GOT3 (cell line): ENCODE data around the gene FXYD3.
"Not testable (repeated sequence)": the region's sequence is repeated elsewhere in the genome, so short reads cannot be mapped to it uniquely, and the experiment has no call there.

Source experiments
- DNase-seq: peaks from one replicate; lab custom pipeline; 2025; ENCODE audit warnings: mixed read lengths; lab: John Stamatoyannopoulos, UW

Gene FXYD3

GRCh38 chr19:35086455-35086854 is 29.2 kb upstream of the FXYD3 start:
- no peak for DNase-seq

GRCh38 chr19:35087393-35087792 is 28.2 kb upstream of the FXYD3 start:
- DNase-seq, result no peak

- DNase-seq, result no peak
Observed at GRCh38 chr19:35088131-35088913, 27.3 kb upstream of the FXYD3 start.

- DNase-seq, result no peak
Observed at GRCh38 chr19:35089554-35089953, 26.1 kb upstream of the FXYD3 start.

GRCh38 chr19:35090160-35090505 is 25.5 kb upstream of the FXYD3 start:
- no peak for DNase-seq

- no peak for DNase-seq
Observed at GRCh38 chr19:35090506-35091214, 25.0 kb upstream of the FXYD3 start.

GRCh38 chr19:35093430-35093829 is 22.2 kb upstream of the FXYD3 start:
- DNase-seq, result no peak

- DNase-seq, result no peak
Observed at GRCh38 chr19:35093941-35094647, 21.5 kb upstream of the FXYD3 start.

GRCh38 chr19:35094656-35095055 is 21.0 kb upstream of the FXYD3 start:
- DNase-seq, result no peak

- DNase-seq, result no peak
Observed at GRCh38 chr19:35095667-35096368, 19.8 kb upstream of the FXYD3 start.

- no peak for DNase-seq
Observed at GRCh38 chr19:35098413-35099049, 17.1 kb upstream of the FXYD3 start.

GRCh38 chr19:35099155-35099896 is 16.3 kb upstream of the FXYD3 start:
- no peak for DNase-seq

- no peak for DNase-seq
Observed at GRCh38 chr19:35099897-35100275, 15.7 kb upstream of the FXYD3 start.

GRCh38 chr19:35100588-35101533 is 14.8 kb upstream of the FXYD3 start:
- DNase-seq, result no peak

- DNase-seq, result not testable (repeated sequence)
Observed at GRCh38 chr19:35101949-35102348, 13.7 kb upstream of the FXYD3 start.

- not testable (repeated sequence) for DNase-seq
Observed at GRCh38 chr19:35103614-35104013, 12.0 kb upstream of the FXYD3 start.

- DNase-seq, result no peak
Observed at GRCh38 chr19:35104361-35104760, 11.3 kb upstream of the FXYD3 start.

GRCh38 chr19:35105047-35105410 is 10.6 kb upstream of the FXYD3 start:
- no peak for DNase-seq

GRCh38 chr19:35105411-35106290 is 10.0 kb upstream of the FXYD3 start:
- DNase-seq, result no peak
